ENCODE measurements around the gene ZBTB16. TPM values are rescaled to one million over a fixed set of nuclear protein-coding genes. Genes with fewer than 3 reads are reported as not detected.

Gene ZBTB16
- polyA plus RNA-seq, 3 donors: 4.1 to 12.3 (median 8.3) TPM

GRCh38 chr11:114169321-114169749, 109.8 kb downstream of the ZBTB16 start:
- Histone ChIP-seq H3K79me2 (ENCODE audit: insufficient read depth, low read length) (no peaks in the 10 kb centered on the region), H3K27me3 (ENCODE audit: control insufficient read depth in 2 of 2, insufficient read depth in 2 of 2, low read length in 2 of 2) (no peaks in the 10 kb centered on the region), H3K36me3 (replicated peaks in 1 of 2; ENCODE audit: control insufficient read depth in 1 of 2, insufficient read depth in 2 of 2, low read length in 2 of 2) (no peaks in the 10 kb centered on the region), H3K4me1 (ENCODE audit: control insufficient read depth in 1 of 2, insufficient read depth in 2 of 2, low read length in 2 of 2) (peaks cover 30 to 52% of the 10 kb centered on the region in 2 donors), H3K9ac (ENCODE audit: insufficient read depth, low read length, poor library complexity, severe bottlenecking) (no peak overlapping the region), H3K4me2 (replicated peaks; ENCODE audit: extremely low read depth, low read length, poor library complexity, severe bottlenecking) (no peak overlapping the region), H3K4me3 (replicated peaks in 1 of 3; ENCODE audit: low read depth in 2 of 3, low read length in 3 of 3) (no peak overlapping the region), H3K9me3 (replicated peaks in 1 of 2; ENCODE audit: control insufficient read depth in 1 of 2, insufficient read depth in 1 of 2, low read length in 2 of 2) (no peaks in the 10 kb centered on the region), H2AFZ (ENCODE audit: insufficient read depth, low read depth, low read length, poor library complexity, severe bottlenecking) (no peak overlapping the region), H3K27ac (ENCODE audit: low read depth in 1 of 2, low read length in 2 of 2) (no peak overlapping the region), H4K20me1 (ENCODE audit: insufficient read depth, low read length) (no peaks in the 10 kb centered on the region)
- TF ChIP-seq, protein P1, sequence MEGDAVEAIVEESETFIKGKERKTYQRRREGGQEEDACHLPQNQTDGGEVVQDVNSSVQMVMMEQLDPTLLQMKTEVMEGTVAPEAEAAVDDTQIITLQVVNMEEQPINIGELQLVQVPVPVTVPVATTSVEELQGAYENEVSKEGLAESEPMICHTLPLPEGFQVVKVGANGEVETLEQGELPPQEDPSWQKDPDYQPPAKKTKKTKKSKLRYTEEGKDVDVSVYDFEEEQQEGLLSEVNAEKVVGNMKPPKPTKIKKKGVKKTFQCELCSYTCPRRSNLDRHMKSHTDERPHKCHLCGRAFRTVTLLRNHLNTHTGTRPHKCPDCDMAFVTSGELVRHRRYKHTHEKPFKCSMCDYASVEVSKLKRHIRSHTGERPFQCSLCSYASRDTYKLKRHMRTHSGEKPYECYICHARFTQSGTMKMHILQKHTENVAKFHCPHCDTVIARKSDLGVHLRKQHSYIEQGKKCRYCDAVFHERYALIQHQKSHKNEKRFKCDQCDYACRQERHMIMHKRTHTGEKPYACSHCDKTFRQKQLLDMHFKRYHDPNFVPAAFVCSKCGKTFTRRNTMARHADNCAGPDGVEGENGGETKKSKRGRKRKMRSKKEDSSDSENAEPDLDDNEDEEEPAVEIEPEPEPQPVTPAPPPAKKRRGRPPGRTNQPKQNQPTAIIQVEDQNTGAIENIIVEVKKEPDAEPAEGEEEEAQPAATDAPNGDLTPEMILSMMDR (IDR thresholded peaks at IDR 0.05): no peak
- Mint-ChIP-seq H3K36me3 (peaks cover 7 to 10% of the 10 kb centered on the region in 2 donors), H3K4me3 (peak overlapping the region in 1 of 2 donors; percentile 3), H3K4me1 (peaks cover 67% of the 10 kb centered on the region), H3K9me3 (peaks cover 0 to 4% (median 0%) of the 10 kb centered on the region in 7 donors), H3K27ac (peak overlapping the region in 1 of 7 donors; percentile 9), H3K27me3 (ENCODE audit: low read depth in 3 of 3) (peaks cover 5 to 10% (median 9%) of the 10 kb centered on the region in 3 donors)
- intact Hi-C loops (cut with micrococcal nuclease): no loop called here
- no peak for DNase-seq
- WGBS (ENCODE audit: insufficient coverage): 62% methylated on average over 9 of the region's 9 CpGs

DNA sequence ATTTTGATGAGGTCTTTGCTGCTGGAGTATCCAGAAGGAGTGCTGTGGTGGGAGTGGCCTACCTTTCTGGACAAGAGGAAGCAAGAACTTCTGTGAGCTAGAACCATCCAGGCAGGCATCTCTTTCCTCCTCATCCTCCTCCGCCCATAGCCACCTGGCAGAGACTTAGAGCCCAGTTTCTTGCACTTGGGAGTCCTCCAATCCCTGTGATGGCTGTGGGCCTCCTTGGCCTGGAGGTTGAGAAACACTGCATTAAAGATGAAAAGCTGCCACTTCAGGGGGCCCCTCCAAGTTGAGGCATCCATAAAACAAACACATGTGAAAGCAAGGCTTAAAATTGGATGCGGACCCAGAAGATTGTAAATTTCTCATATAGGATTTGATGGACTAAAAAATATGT, 110.3 kb downstream of the ZBTB16 start:
- intact Hi-C loops (cut with micrococcal nuclease): loop anchor here in 1 of 2 donors (5.0 kb wide), 1 partner anchor 43 kb away; no protein-coding TSS in a partner anchor
- no peaks in the 10 kb centered on the region for H3K36me3 ChIP-seq (replicated peaks in 1 of 2; ENCODE audit: control insufficient read depth in 1 of 2, insufficient read depth in 2 of 2, low read length in 2 of 2)
- 100% methylated on average over 1 of the region's 2 CpGs for WGBS (ENCODE audit: insufficient coverage)
- no peak overlapping the region for H3K4me3 ChIP-seq (replicated peaks in 1 of 3; ENCODE audit: low read depth in 2 of 3, low read length in 3 of 3)
- H3K79me2 ChIP-seq (ENCODE audit: insufficient read depth, low read length): no peaks in the 10 kb centered on the region
- H3K9me3 ChIP-seq (replicated peaks in 1 of 2; ENCODE audit: control insufficient read depth in 1 of 2, insufficient read depth in 1 of 2, low read length in 2 of 2): no peaks in the 10 kb centered on the region
- H2AFZ ChIP-seq (ENCODE audit: insufficient read depth, low read depth, low read length, poor library complexity, severe bottlenecking): no peak overlapping the region
- peaks cover 25 to 47% of the 10 kb centered on the region in 2 donors for H3K4me1 ChIP-seq (ENCODE audit: control insufficient read depth in 1 of 2, insufficient read depth in 2 of 2, low read length in 2 of 2)
- no peaks in the 10 kb centered on the region for H4K20me1 ChIP-seq (ENCODE audit: insufficient read depth, low read length)
- no peaks in the 10 kb centered on the region for H3K27me3 ChIP-seq (ENCODE audit: control insufficient read depth in 2 of 2, insufficient read depth in 2 of 2, low read length in 2 of 2)
- Mint-ChIP-seq H3K4me1 (peaks cover 66% of the 10 kb centered on the region), H3K9me3 (peaks cover 0 to 2% (median 0%) of the 10 kb centered on the region in 7 donors), H3K27me3 (ENCODE audit: low read depth in 3 of 3) (peaks cover 5 to 10% (median 9%) of the 10 kb centered on the region in 3 donors), H3K27ac (no peak overlapping the region), H3K4me3 (peak overlapping the region in 1 of 2 donors; percentile 3), H3K36me3 (peaks cover 7 to 10% of the 10 kb centered on the region in 2 donors)
- H3K9ac ChIP-seq (ENCODE audit: insufficient read depth, low read length, poor library complexity, severe bottlenecking): no peak overlapping the region
- no peak overlapping the region for H3K4me2 ChIP-seq (replicated peaks; ENCODE audit: extremely low read depth, low read length, poor library complexity, severe bottlenecking)
- TF ChIP-seq, protein P1 (IDR thresholded peaks at IDR 0.05): no peak
- DNase-seq: no peak
- H3K27ac ChIP-seq (ENCODE audit: low read depth in 1 of 2, low read length in 2 of 2): no peak overlapping the region
